ENCODE results near the gene MED1.
"Not testable (repeated sequence)": the region's sequence is repeated elsewhere in the genome, so short reads cannot be mapped to it uniquely, and the experiment has no call there.

MED1 gene

GRCh38 chr17:39450847-39451581 is at the start of gene MED1:
MED1 (minus strand) TSS chr17:39451263; CDS start chr17:39451062, 201 bp downstream.
- peak; percentile 95 for DNase-seq

- DNase-seq: not testable (repeated sequence)
Observed at GRCh38 chr17:39496921-39497320, 45.9 kb upstream of the MED1 start.

- DNase-seq: no peak
Observed at GRCh38 chr17:39487946-39488345, 36.9 kb upstream of the MED1 start.

GRCh38 chr17:39487490-39487889 is 36.4 kb upstream of the MED1 start:
- DNase-seq: not testable (repeated sequence)

- no peak for DNase-seq
Observed at GRCh38 chr17:39486242-39486641, 35.2 kb upstream of the MED1 start.

GRCh38 chr17:39485555-39485954 is 34.5 kb upstream of the MED1 start:
- no peak for DNase-seq

- no peak for DNase-seq
Observed at GRCh38 chr17:39484178-39484577, 33.1 kb upstream of the MED1 start.

GRCh38 chr17:39483506-39483905 is 32.4 kb upstream of the MED1 start:
- no peak for DNase-seq

- not testable (repeated sequence) for DNase-seq
Observed at GRCh38 chr17:39479631-39480030, 28.6 kb upstream of the MED1 start.

- DNase-seq: no peak
Observed at GRCh38 chr17:39473310-39473709, 22.2 kb upstream of the MED1 start.

GRCh38 chr17:39468610-39469009 is 17.5 kb upstream of the MED1 start:
- not testable (repeated sequence) for DNase-seq

- not testable (repeated sequence) for DNase-seq
Observed at GRCh38 chr17:39464639-39465181, 13.6 kb upstream of the MED1 start.

GRCh38 chr17:39462631-39463375 is 11.7 kb upstream of the MED1 start:
- no peak for DNase-seq

- peak; percentile 87 for DNase-seq
Observed at GRCh38 chr17:39461926-39462569, 11.0 kb upstream of the MED1 start.

- peak; percentile 97 for DNase-seq
Observed at GRCh38 chr17:39461113-39461925, 10.3 kb upstream of the MED1 start, which contains the start of gene CDK12. CDK12 (plus strand) TSS chr17:39461486; CDS start chr17:39462072, 586 bp downstream.

GRCh38 chr17:39455919-39456318 is 4.9 kb upstream of the MED1 start:
- DNase-seq: no peak

GRCh38 chr17:39450051-39450450 is 1.0 kb downstream of the MED1 start:
- no peak for DNase-seq

- no peak for DNase-seq
Observed at GRCh38 chr17:39447561-39447960, 3.5 kb downstream of the MED1 start.

- no peak for DNase-seq
Observed at GRCh38 chr17:39443326-39443725, 7.7 kb downstream of the MED1 start.

GRCh38 chr17:39439868-39440267 is 11.2 kb downstream of the MED1 start:
- not testable (repeated sequence) for DNase-seq

- no peak for DNase-seq
Observed at GRCh38 chr17:39429600-39429999, 21.5 kb downstream of the MED1 start.

GRCh38 chr17:39416141-39416540 is 34.9 kb downstream of the MED1 start:
- DNase-seq: no peak
